Sigmoid colon (tissue), 4 donors: ENCODE measurements around the gene TPTE.
"Not testable (repeated sequence)": the region's sequence is repeated elsewhere in the genome, so short reads cannot be mapped to it uniquely, and the experiment has no call there.

Source experiments
- CTCF ChIP-seq, 4 experiments: fragments of 450-650 bp in 3 of 4; fragments of 200-600 bp in 1 of 4; IDR thresholded peaks; one replicate each; pipeline ENCODE4 v1.5.1; 2016 to 2019; ENCODE audit warnings: antibody characterized with exemption in 4 of 4, mild to moderate bottlenecking in 3 of 4, moderate library complexity in 2 of 4
- EP300 ChIP-seq, 4 donors: sonication (generic); formaldehyde crosslinking; IDR thresholded peaks; one replicate each; pipeline ENCODE4 v1.6.1; 2017; ENCODE audit warnings: antibody characterized with exemption in 4 of 4
- POLR2A ChIP-seq, 2 donors: fragments of 450-650 bp; IDR thresholded peaks; one replicate each; pipeline ENCODE4 v1.6.1; 2016; ENCODE audit warnings: antibody characterized with exemption in 2 of 2, mild to moderate bottlenecking in 2 of 2, moderate library complexity in 2 of 2
- POLR2AphosphoS5 ChIP-seq, 4 donors: sonication (generic); formaldehyde crosslinking; IDR thresholded peaks; one replicate each; pipeline ENCODE4 v1.6.1; 2017; ENCODE audit warnings: antibody characterized with exemption in 4 of 4

GRCh38 chr21:10638144-10638543 is 116.8 kb downstream of the TPTE start:
- TF ChIP-seq CTCF, EP300, POLR2AphosphoS5, POLR2A (IDR thresholded peaks at IDR 0.05): not testable (repeated sequence)
